ENCODE measurements around the gene FAM32A.

The FAM32A gene

DNA sequence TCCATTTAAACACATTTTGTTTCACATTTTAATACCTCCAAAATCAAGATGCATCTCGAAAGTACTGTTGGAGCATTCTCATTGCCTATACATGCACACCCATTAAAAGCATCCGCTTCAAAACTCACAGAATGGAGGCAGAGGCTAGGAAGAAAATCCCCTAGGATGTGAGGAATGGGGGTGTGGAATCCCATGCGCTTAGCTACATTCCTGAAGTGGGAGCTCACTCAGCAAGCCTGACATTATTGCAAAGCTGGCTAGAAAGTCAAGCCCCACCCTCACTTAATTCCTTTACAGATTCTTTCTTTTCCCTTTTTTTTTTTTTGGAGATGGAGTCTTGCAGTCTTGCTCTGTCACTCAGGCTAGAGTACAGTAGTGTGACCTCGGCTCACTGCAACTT, 4.6 kb upstream of the FAM32A start:
- intact Hi-C loops (cut with DNase I; ENCODE audit: low total_unique reads) = loop anchor here (10.0 kb wide), 1 partner anchor 66 kb away; the partner anchor contains the start of gene RAB8A
- no peaks in the 10 kb centered on the region for H3K27me3 ChIP-seq

DNA sequence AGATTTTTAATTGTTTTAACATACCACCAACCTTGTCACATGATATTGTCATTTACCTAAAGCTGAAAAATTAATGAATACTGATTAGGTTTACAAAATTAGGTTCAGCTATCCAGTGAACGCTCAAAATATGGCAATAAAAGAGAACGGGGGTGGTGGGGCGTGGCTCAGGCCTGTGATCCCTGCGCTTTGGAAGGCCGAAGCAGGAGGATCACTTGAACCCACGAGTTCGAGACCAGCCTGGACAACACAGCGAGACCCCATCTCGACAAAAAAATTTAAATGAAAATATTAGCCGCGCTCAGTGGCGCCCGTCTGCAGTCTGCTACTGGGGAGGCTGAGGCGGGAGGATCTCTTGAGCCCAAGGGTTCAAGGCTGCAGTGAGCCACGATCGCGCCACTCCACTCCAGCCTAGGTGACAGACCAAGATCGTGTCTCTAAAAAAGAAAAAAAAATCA, 516 bp upstream of the FAM32A start:
- Histone ChIP-seq H3K27me3 (no peaks in the 10 kb centered on the region), H3K4me1 (peaks cover 0 to 26% (median 18%) of the 10 kb centered on the region in 4 donors), H3K27ac (peak overlapping the region; percentile 82 to 95), H3K4me3 (peak overlapping the region; percentile 73 to 100), H3K9me3 (no peaks in the 10 kb centered on the region), H3K36me3 (peaks cover under 1 to 23% (median 7%) of the 10 kb centered on the region in 3 donors)
- TF ChIP-seq, protein P1, sequence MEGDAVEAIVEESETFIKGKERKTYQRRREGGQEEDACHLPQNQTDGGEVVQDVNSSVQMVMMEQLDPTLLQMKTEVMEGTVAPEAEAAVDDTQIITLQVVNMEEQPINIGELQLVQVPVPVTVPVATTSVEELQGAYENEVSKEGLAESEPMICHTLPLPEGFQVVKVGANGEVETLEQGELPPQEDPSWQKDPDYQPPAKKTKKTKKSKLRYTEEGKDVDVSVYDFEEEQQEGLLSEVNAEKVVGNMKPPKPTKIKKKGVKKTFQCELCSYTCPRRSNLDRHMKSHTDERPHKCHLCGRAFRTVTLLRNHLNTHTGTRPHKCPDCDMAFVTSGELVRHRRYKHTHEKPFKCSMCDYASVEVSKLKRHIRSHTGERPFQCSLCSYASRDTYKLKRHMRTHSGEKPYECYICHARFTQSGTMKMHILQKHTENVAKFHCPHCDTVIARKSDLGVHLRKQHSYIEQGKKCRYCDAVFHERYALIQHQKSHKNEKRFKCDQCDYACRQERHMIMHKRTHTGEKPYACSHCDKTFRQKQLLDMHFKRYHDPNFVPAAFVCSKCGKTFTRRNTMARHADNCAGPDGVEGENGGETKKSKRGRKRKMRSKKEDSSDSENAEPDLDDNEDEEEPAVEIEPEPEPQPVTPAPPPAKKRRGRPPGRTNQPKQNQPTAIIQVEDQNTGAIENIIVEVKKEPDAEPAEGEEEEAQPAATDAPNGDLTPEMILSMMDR (IDR thresholded peaks at IDR 0.05) = no peak
- DNase-seq = no peak
- intact Hi-C loops (cut with DNase I; ENCODE audit: low total_unique reads) = loop anchor here (10.0 kb wide), 1 partner anchor 70 kb away; the partner anchor contains the start of gene RAB8A

More for the DNA sequence above, 4.6 kb upstream of the FAM32A start:
- no peak for DNase-seq
- H3K9me3 ChIP-seq = no peaks in the 10 kb centered on the region
- H3K36me3 ChIP-seq = no peaks in the 10 kb centered on the region
- TF ChIP-seq, protein P1 (IDR thresholded peaks at IDR 0.05) = no peak
- no peak overlapping the region for H3K27ac ChIP-seq
- peaks cover 0 to 11% (median 0%) of the 10 kb centered on the region in 4 donors for H3K4me1 ChIP-seq
- no peak overlapping the region for H3K4me3 ChIP-seq

DNA sequence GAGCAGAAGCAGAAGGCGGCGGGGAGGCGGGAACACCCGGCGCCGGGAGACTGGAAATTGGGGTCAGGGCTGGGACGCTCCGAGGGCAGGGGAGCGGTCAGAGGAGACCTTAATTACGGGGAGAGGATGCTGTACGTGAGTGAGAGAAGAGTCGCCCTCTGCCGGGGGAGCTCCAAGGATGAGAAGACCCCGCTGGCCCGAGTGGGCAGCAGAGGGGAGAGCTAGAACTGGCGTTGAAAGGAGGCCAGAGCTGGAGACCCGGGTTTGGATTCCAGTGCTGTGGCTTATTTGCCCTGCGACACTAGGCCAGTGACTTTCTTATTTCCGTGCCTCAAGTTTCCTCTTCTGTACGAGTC, 536 bp downstream of the FAM32A start:
- no peaks in the 10 kb centered on the region for H3K9me3 ChIP-seq
- H3K27me3 ChIP-seq = no peaks in the 10 kb centered on the region
- DNase-seq = peak in 1 of 2 donors; percentile 46
- H3K4me3 ChIP-seq = peak overlapping the region; percentile 73 to 100
- TF ChIP-seq, protein P1 (IDR thresholded peaks at IDR 0.05) = peak in 1 of 2 experiments; percentile 16
- peaks cover 11 to 34% (median 17%) of the 10 kb centered on the region in 3 donors for H3K36me3 ChIP-seq
- peak overlapping the region; percentile 82 to 95 for H3K27ac ChIP-seq
- intact Hi-C loops (cut with DNase I; ENCODE audit: low total_unique reads) = loop anchor here (10.0 kb wide), 1 partner anchor 71 kb away; the partner anchor contains the start of gene RAB8A
- H3K4me1 ChIP-seq = peaks cover 0 to 28% (median 18%) of the 10 kb centered on the region in 4 donors

DNA sequence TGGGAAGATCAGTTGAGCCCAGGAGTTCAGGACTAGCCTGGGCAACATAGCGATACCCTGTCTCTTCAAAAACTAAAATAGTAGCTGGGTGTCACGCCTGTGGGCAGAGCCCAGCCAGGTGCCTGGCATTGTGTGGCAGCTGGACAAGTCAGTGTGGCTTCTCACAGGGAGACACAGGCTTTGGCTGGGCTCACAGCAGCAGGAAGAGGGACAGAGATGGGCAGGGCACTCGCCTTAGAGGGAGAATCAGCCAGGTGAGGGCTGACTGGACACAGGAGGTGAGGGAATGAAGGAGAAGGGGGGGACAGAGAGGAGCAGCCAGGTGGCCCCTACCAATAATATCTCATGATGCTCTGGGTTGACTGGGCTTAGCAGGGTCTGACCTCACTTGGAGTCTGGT, 3.3 kb downstream of the FAM32A start:
- peaks cover 33 to 61% (median 39%) of the 10 kb centered on the region in 3 donors for H3K36me3 ChIP-seq
- no peaks in the 10 kb centered on the region for H3K27me3 ChIP-seq
- intact Hi-C loops (cut with DNase I; ENCODE audit: low total_unique reads) = loop anchor here (10.0 kb wide), 1 partner anchor 74 kb away; the partner anchor contains the start of gene RAB8A
- DNase-seq = no peak
- H3K4me1 ChIP-seq = peaks cover 0 to 28% (median 15%) of the 10 kb centered on the region in 4 donors
- H3K4me3 ChIP-seq = no peak overlapping the region
- no peaks in the 10 kb centered on the region for H3K9me3 ChIP-seq
- TF ChIP-seq, protein P1 (IDR thresholded peaks at IDR 0.05) = no peak
- H3K27ac ChIP-seq = no peak overlapping the region

DNA sequence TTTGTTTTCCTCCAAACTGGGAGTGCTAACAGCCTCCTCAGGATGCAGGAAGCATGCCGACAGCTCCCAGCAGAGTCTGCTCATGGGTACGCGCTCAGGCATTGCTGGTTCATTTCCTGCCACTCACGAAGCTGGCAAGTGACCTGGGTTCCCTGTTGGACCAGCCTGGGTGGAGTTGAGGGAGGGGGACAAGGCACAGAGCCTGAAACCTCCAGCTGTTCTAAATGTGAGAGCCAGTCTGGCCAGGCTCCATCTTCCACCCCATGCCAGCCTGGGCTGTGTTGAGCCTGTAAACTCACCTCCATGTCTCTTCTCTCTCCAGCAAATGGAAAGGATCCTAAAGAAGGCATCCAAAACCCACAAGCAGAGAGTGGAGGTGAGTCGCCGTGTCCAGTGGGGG, 5.0 kb downstream of the FAM32A start:
- intact Hi-C loops (cut with DNase I; ENCODE audit: low total_unique reads) = no loop called here
- no peak overlapping the region for H3K4me3 ChIP-seq
- H3K27me3 ChIP-seq = no peaks in the 10 kb centered on the region
- H3K4me1 ChIP-seq = peaks cover 0 to 28% (median 13%) of the 10 kb centered on the region in 4 donors
- H3K9me3 ChIP-seq = no peaks in the 10 kb centered on the region
- TF ChIP-seq, protein P1 (IDR thresholded peaks at IDR 0.05) = no peak
- H3K36me3 ChIP-seq = peaks cover 33 to 63% (median 39%) of the 10 kb centered on the region in 3 donors
- H3K27ac ChIP-seq = no peak overlapping the region
- DNase-seq = no peak

Measured in tibial artery (tissue), 4 donors.